Measurements from ENCODE around the gene TM4SF20. TPM values are rescaled to one million over a fixed set of nuclear protein-coding genes. Genes with fewer than 3 reads are reported as not detected.

TM4SF20 gene
- total RNA-seq, 1 donor from 2014 or later, result not detected

GRCh38 chr2:227410191-227410590 lies 31.1 kb upstream of the TM4SF20 start:
- H3K27me3 Mint-ChIP-seq (ENCODE audit: insufficient read depth), result no peaks in the 10 kb centered on the region
- peaks cover 68% of the 10 kb centered on the region for H3K4me1 Mint-ChIP-seq (ENCODE audit: low read depth)
- no peak for DNase-seq (ENCODE audit: low spot score)
- peaks cover 7% of the 10 kb centered on the region for H3K36me3 Mint-ChIP-seq (ENCODE audit: low read depth)
- H3K27ac Mint-ChIP-seq, result no peak overlapping the region
- intact Hi-C loops (cut with micrococcal nuclease), result loop anchor here (10.0 kb wide), 1 partner anchor 245 kb away; no protein-coding TSS in a partner anchor
- peaks cover 6% of the 10 kb centered on the region for H3K9me3 Mint-ChIP-seq
- no peak overlapping the region for H3K4me3 Mint-ChIP-seq

- Mint-ChIP-seq H3K27me3 (ENCODE audit: insufficient read depth) (no peaks in the 10 kb centered on the region), H3K9me3 (peaks cover 6% of the 10 kb centered on the region), H3K4me1 (ENCODE audit: low read depth) (peaks cover 53% of the 10 kb centered on the region), H3K4me3 (no peak overlapping the region), H3K36me3 (ENCODE audit: low read depth) (peaks cover 3% of the 10 kb centered on the region), H3K27ac (no peak overlapping the region)
- intact Hi-C loops (cut with micrococcal nuclease), result loop anchor here (2.0 to 5.0 kb wide), 2 partner anchors 125 to 139 kb away; no protein-coding TSS in a partner anchor
- DNase-seq (ENCODE audit: low spot score), result no peak
Observed at GRCh38 chr2:227407591-227408151, 28.6 kb upstream of the TM4SF20 start.

GRCh38 chr2:227406177-227407031 lies 27.3 kb upstream of the TM4SF20 start:
- intact Hi-C loops (cut with micrococcal nuclease), result loop anchor here (1.0 to 5.0 kb wide), 4 partner anchors 78 to 360 kb away; no protein-coding TSS in a partner anchor
- Mint-ChIP-seq H3K27me3 (ENCODE audit: insufficient read depth) (peaks cover 2% of the 10 kb centered on the region), H3K9me3 (no peaks in the 10 kb centered on the region), H3K36me3 (ENCODE audit: low read depth) (no peaks in the 10 kb centered on the region), H3K4me1 (ENCODE audit: low read depth) (peaks cover 40% of the 10 kb centered on the region), H3K27ac (peak overlapping the region; percentile 1), H3K4me3 (no peak overlapping the region)
- DNase-seq (ENCODE audit: low spot score), result no peak

- peaks cover 32% of the 10 kb centered on the region for H3K4me1 Mint-ChIP-seq (ENCODE audit: low read depth)
- H3K9me3 Mint-ChIP-seq, result no peaks in the 10 kb centered on the region
- no peaks in the 10 kb centered on the region for H3K36me3 Mint-ChIP-seq (ENCODE audit: low read depth)
- peaks cover 2% of the 10 kb centered on the region for H3K27me3 Mint-ChIP-seq (ENCODE audit: insufficient read depth)
- H3K27ac Mint-ChIP-seq, result no peak overlapping the region
- H3K4me3 Mint-ChIP-seq, result no peak overlapping the region
- intact Hi-C loops (cut with micrococcal nuclease), result loop anchor here (5.0 kb wide), 1 partner anchor 128 kb away; no protein-coding TSS in a partner anchor
- no peak for DNase-seq (ENCODE audit: low spot score)
Observed at GRCh38 chr2:227404585-227405271, 25.6 kb upstream of the TM4SF20 start.

GRCh38 chr2:227402959-227403358 lies 23.9 kb upstream of the TM4SF20 start:
- intact Hi-C loops (cut with micrococcal nuclease), result no loop called here
- Mint-ChIP-seq H3K27me3 (ENCODE audit: insufficient read depth) (peaks cover 2% of the 10 kb centered on the region), H3K4me3 (no peak overlapping the region), H3K36me3 (ENCODE audit: low read depth) (no peaks in the 10 kb centered on the region), H3K4me1 (ENCODE audit: low read depth) (peaks cover 32% of the 10 kb centered on the region), H3K9me3 (no peaks in the 10 kb centered on the region), H3K27ac (no peak overlapping the region)
- no peak for DNase-seq (ENCODE audit: low spot score)

GRCh38 chr2:227402321-227402720 lies 23.2 kb upstream of the TM4SF20 start:
- H3K4me1 Mint-ChIP-seq (ENCODE audit: low read depth), result peaks cover 32% of the 10 kb centered on the region
- no peaks in the 10 kb centered on the region for H3K9me3 Mint-ChIP-seq
- no peak overlapping the region for H3K4me3 Mint-ChIP-seq
- no peaks in the 10 kb centered on the region for H3K36me3 Mint-ChIP-seq (ENCODE audit: low read depth)
- intact Hi-C loops (cut with micrococcal nuclease), result no loop called here
- DNase-seq (ENCODE audit: low spot score), result no peak
- H3K27ac Mint-ChIP-seq, result no peak overlapping the region
- peaks cover 2% of the 10 kb centered on the region for H3K27me3 Mint-ChIP-seq (ENCODE audit: insufficient read depth)

- intact Hi-C loops (cut with micrococcal nuclease), result no loop called here
- peaks cover 25% of the 10 kb centered on the region for H3K4me1 Mint-ChIP-seq (ENCODE audit: low read depth)
- no peaks in the 10 kb centered on the region for H3K9me3 Mint-ChIP-seq
- H3K4me3 Mint-ChIP-seq, result no peak overlapping the region
- no peak for DNase-seq (ENCODE audit: low spot score)
- peak overlapping the region; percentile 46 for H3K27ac Mint-ChIP-seq
- H3K27me3 Mint-ChIP-seq (ENCODE audit: insufficient read depth), result peaks cover 2% of the 10 kb centered on the region
- H3K36me3 Mint-ChIP-seq (ENCODE audit: low read depth), result no peaks in the 10 kb centered on the region
Observed at GRCh38 chr2:227401550-227401949, 22.4 kb upstream of the TM4SF20 start.

GRCh38 chr2:227398684-227399670 lies 19.9 kb upstream of the TM4SF20 start:
- H3K27me3 Mint-ChIP-seq (ENCODE audit: insufficient read depth), result peaks cover 2% of the 10 kb centered on the region
- no peak for DNase-seq (ENCODE audit: low spot score)
- no peak overlapping the region for H3K27ac Mint-ChIP-seq
- H3K9me3 Mint-ChIP-seq, result no peaks in the 10 kb centered on the region
- intact Hi-C loops (cut with micrococcal nuclease), result no loop called here
- no peak overlapping the region for H3K4me3 Mint-ChIP-seq
- H3K4me1 Mint-ChIP-seq (ENCODE audit: low read depth), result peaks cover 13% of the 10 kb centered on the region
- no peaks in the 10 kb centered on the region for H3K36me3 Mint-ChIP-seq (ENCODE audit: low read depth)

- Mint-ChIP-seq H3K9me3 (no peaks in the 10 kb centered on the region), H3K27ac (no peak overlapping the region)
- intact Hi-C loops (cut with micrococcal nuclease), result no loop called here
Observed at GRCh38 chr2:227397562-227397961, 18.5 kb upstream of the TM4SF20 start.

GRCh38 chr2:227395556-227395955 lies 16.4 kb upstream of the TM4SF20 start:
- DNase-seq (ENCODE audit: low spot score), result no peak
- H3K9me3 Mint-ChIP-seq, result no peaks in the 10 kb centered on the region
- no peak overlapping the region for H3K27ac Mint-ChIP-seq
- H3K4me1 Mint-ChIP-seq (ENCODE audit: low read depth), result peaks cover 9% of the 10 kb centered on the region
- no peak overlapping the region for H3K4me3 Mint-ChIP-seq
- no peaks in the 10 kb centered on the region for H3K36me3 Mint-ChIP-seq (ENCODE audit: low read depth)
- intact Hi-C loops (cut with micrococcal nuclease), result no loop called here
- no peaks in the 10 kb centered on the region for H3K27me3 Mint-ChIP-seq (ENCODE audit: insufficient read depth)

More at GRCh38 chr2:227397562-227397961, 18.5 kb upstream of the TM4SF20 start:
- Mint-ChIP-seq H3K4me3 (no peak overlapping the region), H3K27me3 (ENCODE audit: insufficient read depth) (peaks cover 2% of the 10 kb centered on the region), H3K36me3 (ENCODE audit: low read depth) (no peaks in the 10 kb centered on the region), H3K4me1 (ENCODE audit: low read depth) (peaks cover 9% of the 10 kb centered on the region)
- no peak for DNase-seq (ENCODE audit: low spot score)

- intact Hi-C loops (cut with micrococcal nuclease), result no loop called here
- H3K4me3 Mint-ChIP-seq, result no peak overlapping the region
- no peak overlapping the region for H3K27ac Mint-ChIP-seq
- no peaks in the 10 kb centered on the region for H3K36me3 Mint-ChIP-seq (ENCODE audit: low read depth)
- H3K9me3 Mint-ChIP-seq, result no peaks in the 10 kb centered on the region
- no peaks in the 10 kb centered on the region for H3K27me3 Mint-ChIP-seq (ENCODE audit: insufficient read depth)
- DNase-seq (ENCODE audit: low spot score), result no peak
- H3K4me1 Mint-ChIP-seq (ENCODE audit: low read depth), result peaks cover 9% of the 10 kb centered on the region
Observed at GRCh38 chr2:227394401-227394800, 15.3 kb upstream of the TM4SF20 start.

Data from activated T-helper 1 cell treated with anti-CD3 and anti-CD28 coated beads, Interleukin-12 subunit alpha, Interleukin-12 subunit beta, Interleukin-2, Interleukin-4 antibody, amounts not matched to agents 30 ng/mL and 10 ng/mL and 1 ng/mL, durations not matched to agents 14 hours and 24 hours and 36 hours (primary cell).